HCT116 (cell line): ENCODE measurements around the gene CERK. TPM values are rescaled to one million over a fixed set of nuclear protein-coding genes. Genes with fewer than 3 reads are reported as not detected.

Experiments
- ATAC-seq: fragments of 200-7000 bp; cut with Tn5 transposase; 2 replicates; pipeline ENCODE4 v1.9.1; 2020; ENCODE audit warnings: mild to moderate bottlenecking, moderate library complexity
- BruUV-seq: library from RNA; stranded (reverse); fragments of 400-500 nt; replicated peaks from 2 replicates; lab custom pipeline; 2021; lab: Mats Ljungman, UMichigan
- CTCF ChIA-PET: fragments of 300-600 bp; sonication (Branson Sonifier 250); formaldehyde crosslinking; loops from one replicate; lab custom pipeline; 2021; ENCODE audit warnings: antibody characterized with exemption; lab: Charles Lee
- POLR2A ChIA-PET: fragments of 300-600, 350-600 bp; sonication (Branson Sonifier 250); formaldehyde crosslinking; loops from one replicate; lab custom pipeline; 2021; ENCODE audit warnings: antibody characterized with exemption; lab: Charles Lee
- RAD21 ChIA-PET, 2 experiments: fragments of 300-600 bp; sonication (Branson Sonifier 250); formaldehyde crosslinking; loops; one replicate each; lab custom pipeline; 2023; ENCODE audit warnings: low total read pairs in 2 of 2; ENCODE audit not compliant: uncharacterized antibody in 2 of 2, unreplicated experiment in 2 of 2, low non-redundant PET in 1 of 2; lab: Charles Lee
- DNase-seq: peaks from one replicate; pipeline ENCODE4 v3.0.0-alpha.2; 2010; ENCODE audit warnings: low read depth, low spot score
- H2AFZ ChIP-seq: fragments of 200-600 bp; shearing (Covaris generic), sonication (generic); 2 replicates; pipeline ENCODE4 v1.6.1; 2017; ENCODE audit warnings: low read depth, mixed run types, mixed read lengths, antibody characterized with exemption, low read length; ENCODE audit not compliant: poor library complexity, severe bottlenecking
- H3K27ac ChIP-seq: 2 replicates; pipeline ENCODE4 v1.5.1; 2012; ENCODE audit warnings: low read depth, low read length
- H3K27me3 ChIP-seq: fragments of 200-600 bp; sonication (generic); 2 replicates; pipeline ENCODE4 v1.6.1; 2016; ENCODE audit warnings: mixed run types, low read length, mixed read lengths; ENCODE audit not compliant: insufficient read depth
- H3K36me3 ChIP-seq, 2 experiments: fragments of 200-500 bp in 1 of 2; fragments of 200-600 bp in 1 of 2; sonication (Bioruptor generic) in 1 of 2; sonication (generic) in 1 of 2; 2 replicates each; pipeline versions ENCODE4 v1.5.1 to v1.6.1; 2014 to 2016; ENCODE audit warnings: low read length in 2 of 2, inconsistent platforms in 1 of 2, mixed read lengths in 1 of 2, mixed run types in 1 of 2; ENCODE audit not compliant: insufficient read depth in 2 of 2, control insufficient read depth in 1 of 2
- H3K4me1 ChIP-seq, 2 experiments: fragments of 200-600 bp in 1 of 2; sonication (generic) in 1 of 2; 2 replicates each; pipeline versions ENCODE4 v1.5.1 to v1.6.1; 2012 to 2017; ENCODE audit warnings: low read length in 2 of 2, inconsistent platforms in 1 of 2, mild to moderate bottlenecking in 1 of 2, mixed read lengths in 1 of 2, mixed run types in 1 of 2, moderate library complexity in 1 of 2; ENCODE audit not compliant: insufficient read depth in 2 of 2, control insufficient read depth in 1 of 2
- H3K4me2 ChIP-seq: fragments of 200-600 bp; sonication (generic); 2 replicates; pipeline ENCODE4 v1.6.1; 2017; ENCODE audit warnings: mixed run types, low read length, mixed read lengths
- H3K4me3 ChIP-seq, 2 experiments: fragments of 200-600 bp in 1 of 2; sonication (generic) in 1 of 2; replicated peaks in 1 of 2; 2 replicates each; pipeline ENCODE4 v1.5.1; 2011 to 2016; ENCODE audit warnings: low read length in 2 of 2, control low read depth in 1 of 2, low read depth in 1 of 2, mild to moderate bottlenecking in 1 of 2, mixed read lengths in 1 of 2, mixed run types in 1 of 2
- H3K79me2 ChIP-seq: fragments of 200-600 bp; sonication (generic); 2 replicates; pipeline ENCODE4 v1.6.1; 2017; ENCODE audit warnings: mild to moderate bottlenecking, mixed run types, low read length, moderate library complexity, mixed read lengths; ENCODE audit not compliant: insufficient read depth
- H3K9ac ChIP-seq: fragments of 200-600 bp; sonication (generic); 2 replicates; pipeline ENCODE4 v1.6.1; 2016; ENCODE audit warnings: low read length, mixed read lengths
- H3K9me2 ChIP-seq: fragments of 200-600 bp; sonication (generic), shearing (Covaris generic); 2 replicates; pipeline ENCODE4 v1.6.1; 2017; ENCODE audit warnings: mixed run types, mild to moderate bottlenecking, moderate library complexity; ENCODE audit not compliant: insufficient read depth
- H3K9me3 ChIP-seq, 2 experiments: fragments of 200-500 bp in 1 of 2; fragments of 200-600 bp in 1 of 2; sonication (Bioruptor generic) in 1 of 2; sonication (generic) in 1 of 2; 2 replicates each; pipeline ENCODE4 v1.6.1; 2014 to 2017; ENCODE audit warnings: low read length in 2 of 2, mixed read lengths in 2 of 2, inconsistent platforms in 1 of 2, low read depth in 1 of 2, mild to moderate bottlenecking in 1 of 2, mixed run types in 1 of 2, moderate library complexity in 1 of 2; ENCODE audit not compliant: control insufficient read depth in 1 of 2, insufficient read depth in 1 of 2
- H4K20me1 ChIP-seq: fragments of 200-600 bp; sonication (generic), shearing (Covaris generic); 2 replicates; pipeline ENCODE4 v1.6.1; 2017; ENCODE audit warnings: mixed run types, mild to moderate bottlenecking, moderate library complexity; ENCODE audit not compliant: insufficient read depth
- CBX3 ChIP-seq: IDR thresholded peaks from 2 replicates; pipeline ENCODE4 v1.6.1; 2012; ENCODE audit warnings: low read depth
- EGR1 ChIP-seq: IDR thresholded peaks from 2 replicates; pipeline ENCODE4 v1.6.1; 2012; ENCODE audit warnings: low read depth
- EZH2 ChIP-seq: fragments of 200-600 bp; sonication (generic); IDR thresholded peaks from 2 replicates; pipeline ENCODE4 v1.6.1; 2017; ENCODE audit warnings: antibody characterized with exemption, mixed run types
- EZH2phosphoT487 ChIP-seq: fragments of 200-600 bp; IDR thresholded peaks from 2 replicates; pipeline ENCODE4 v1.6.1; 2018; ENCODE audit warnings: antibody characterized with exemption, borderline replicate concordance
- FOSL1 ChIP-seq: IDR thresholded peaks from 2 replicates; pipeline ENCODE4 v1.6.1; 2012; ENCODE audit warnings: low read depth
- POLR2A ChIP-seq: IDR thresholded peaks from 2 replicates; pipeline ENCODE4 v1.7.0; 2011; ENCODE audit warnings: borderline replicate concordance; ENCODE audit not compliant: insufficient read depth, insufficient read length; ENCODE audit errors: extremely low read depth
- POLR2AphosphoS5 ChIP-seq: IDR thresholded peaks from 2 replicates; pipeline ENCODE4 v1.6.1; 2011; ENCODE audit warnings: mild to moderate bottlenecking, low read depth, low read length, moderate library complexity
- RAD21 ChIP-seq: IDR thresholded peaks from 2 replicates; pipeline ENCODE4 v1.6.1; 2012; ENCODE audit warnings: low read depth, mild to moderate bottlenecking
- SIN3A ChIP-seq: IDR thresholded peaks from 2 replicates; pipeline ENCODE4 v1.6.1; 2012; ENCODE audit warnings: low read depth
- SRF ChIP-seq: IDR thresholded peaks from 2 replicates; pipeline ENCODE4 v1.6.1; 2012; ENCODE audit warnings: low read depth
- TCF7L2 ChIP-seq: IDR thresholded peaks from 2 replicates; pipeline ENCODE4 v1.7.0; 2011; ENCODE audit warnings: borderline replicate concordance, inconsistent platforms; ENCODE audit not compliant: insufficient read depth, insufficient read length; ENCODE audit errors: extremely low read depth
- YY1 ChIP-seq: IDR thresholded peaks from 2 replicates; pipeline ENCODE4 v1.6.1; 2011; ENCODE audit warnings: low read length, low read depth, moderate library complexity, mild to moderate bottlenecking; ENCODE audit not compliant: insufficient replicate concordance; ENCODE audit errors: extremely low read depth
- ZFX ChIP-seq: fragments of 450-650 bp; IDR thresholded peaks from 2 replicates; pipeline ENCODE4 v1.6.1; 2017
- ZNF274 ChIP-seq: fragments of 200-500 bp; sonication (Bioruptor generic); IDR thresholded peaks from 2 replicates; pipeline ENCODE4 v1.6.1; 2014; ENCODE audit warnings: mild to moderate bottlenecking, low read depth, low read length, inconsistent platforms
- intact Hi-C: fragments of 100-400 bp; cut with micrococcal nuclease; formaldehyde crosslinking; loops from 2 replicates; pipeline ENCODE4 v1.10.0; 2022
- total RNA-seq: library from RNA; stranded (reverse); gene quantifications from one replicate; pipeline ENCODE4 v1.2.1, GENCODE V29; 2021; ENCODE audit not compliant: unreplicated experiment
- TF ChIP-seq, protein P1 (sequence below): IDR thresholded peaks from 2 replicates; pipeline ENCODE4 v1.6.1; 2012; ENCODE audit warnings: low read depth
- TF ChIP-seq, protein P2 (sequence below): IDR thresholded peaks from 2 replicates; pipeline ENCODE4 v1.6.1; 2012
- TF ChIP-seq, protein P3 (sequence below): IDR thresholded peaks from 2 replicates; pipeline ENCODE4 v1.6.1; 2012

CERK gene
- total RNA-seq, 1 experiment from 2014 or later: 35.0 TPM

DNA sequence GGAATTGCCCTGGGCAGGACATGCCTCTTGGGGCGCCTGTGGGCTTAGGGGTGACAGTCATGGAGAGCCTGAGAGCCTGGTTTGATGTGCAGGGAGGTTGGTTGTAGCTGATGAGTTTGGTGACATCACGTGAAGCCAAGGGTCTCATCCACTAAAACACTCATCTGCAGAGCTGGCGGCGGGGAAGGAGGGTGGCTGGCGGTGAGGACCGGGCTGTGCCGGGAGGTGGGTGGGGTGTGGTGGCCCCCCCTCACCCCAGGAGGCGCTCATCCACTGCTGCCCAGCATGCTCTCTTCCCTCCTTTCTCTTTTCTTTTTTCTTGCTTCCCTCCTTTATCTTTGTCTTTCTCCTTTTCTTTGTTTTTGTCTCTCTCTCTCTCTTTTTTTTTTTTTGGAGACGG lies 68.9 kb downstream of the CERK start:
- Histone ChIP-seq H3K27me3 (no peaks in the 10 kb centered on the region), H3K4me3 (no peak overlapping the region), H3K79me2 (no peaks in the 10 kb centered on the region), H4K20me1 (no peaks in the 10 kb centered on the region)
- ATAC-seq: no peak
- RAD21 ChIA-PET: no interaction called here
- TF ChIP-seq, protein P1, sequence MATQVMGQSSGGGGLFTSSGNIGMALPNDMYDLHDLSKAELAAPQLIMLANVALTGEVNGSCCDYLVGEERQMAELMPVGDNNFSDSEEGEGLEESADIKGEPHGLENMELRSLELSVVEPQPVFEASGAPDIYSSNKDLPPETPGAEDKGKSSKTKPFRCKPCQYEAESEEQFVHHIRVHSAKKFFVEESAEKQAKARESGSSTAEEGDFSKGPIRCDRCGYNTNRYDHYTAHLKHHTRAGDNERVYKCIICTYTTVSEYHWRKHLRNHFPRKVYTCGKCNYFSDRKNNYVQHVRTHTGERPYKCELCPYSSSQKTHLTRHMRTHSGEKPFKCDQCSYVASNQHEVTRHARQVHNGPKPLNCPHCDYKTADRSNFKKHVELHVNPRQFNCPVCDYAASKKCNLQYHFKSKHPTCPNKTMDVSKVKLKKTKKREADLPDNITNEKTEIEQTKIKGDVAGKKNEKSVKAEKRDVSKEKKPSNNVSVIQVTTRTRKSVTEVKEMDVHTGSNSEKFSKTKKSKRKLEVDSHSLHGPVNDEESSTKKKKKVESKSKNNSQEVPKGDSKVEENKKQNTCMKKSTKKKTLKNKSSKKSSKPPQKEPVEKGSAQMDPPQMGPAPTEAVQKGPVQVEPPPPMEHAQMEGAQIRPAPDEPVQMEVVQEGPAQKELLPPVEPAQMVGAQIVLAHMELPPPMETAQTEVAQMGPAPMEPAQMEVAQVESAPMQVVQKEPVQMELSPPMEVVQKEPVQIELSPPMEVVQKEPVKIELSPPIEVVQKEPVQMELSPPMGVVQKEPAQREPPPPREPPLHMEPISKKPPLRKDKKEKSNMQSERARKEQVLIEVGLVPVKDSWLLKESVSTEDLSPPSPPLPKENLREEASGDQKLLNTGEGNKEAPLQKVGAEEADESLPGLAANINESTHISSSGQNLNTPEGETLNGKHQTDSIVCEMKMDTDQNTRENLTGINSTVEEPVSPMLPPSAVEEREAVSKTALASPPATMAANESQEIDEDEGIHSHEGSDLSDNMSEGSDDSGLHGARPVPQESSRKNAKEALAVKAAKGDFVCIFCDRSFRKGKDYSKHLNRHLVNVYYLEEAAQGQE: no peak
- TF ChIP-seq RAD21: no peak
- TF ChIP-seq POLR2AphosphoS5: no peak
- no peak for TF ChIP-seq TCF7L2
- no peak for TF ChIP-seq FOSL1
- TF ChIP-seq YY1: no peak
- no peak for TF ChIP-seq POLR2A
- TF ChIP-seq, protein P2, sequence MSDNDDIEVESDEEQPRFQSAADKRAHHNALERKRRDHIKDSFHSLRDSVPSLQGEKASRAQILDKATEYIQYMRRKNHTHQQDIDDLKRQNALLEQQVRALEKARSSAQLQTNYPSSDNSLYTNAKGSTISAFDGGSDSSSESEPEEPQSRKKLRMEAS: no peak
- no peak for TF ChIP-seq EZH2phosphoT487
- no peak for TF ChIP-seq EZH2
- TF ChIP-seq SIN3A: no peak
- TF ChIP-seq EGR1: no peak
- no peak for TF ChIP-seq SRF
- TF ChIP-seq ZFX: no peak
- no peak for TF ChIP-seq ZNF274
- TF ChIP-seq CBX3: no peak
- TF ChIP-seq, protein P3, sequence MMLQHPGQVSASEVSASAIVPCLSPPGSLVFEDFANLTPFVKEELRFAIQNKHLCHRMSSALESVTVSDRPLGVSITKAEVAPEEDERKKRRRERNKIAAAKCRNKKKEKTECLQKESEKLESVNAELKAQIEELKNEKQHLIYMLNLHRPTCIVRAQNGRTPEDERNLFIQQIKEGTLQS: no peak
- TF ChIP-seq, all 23 proteins: peak for 0
- H2AFZ ChIP-seq: no peak overlapping the region
- ChIA-PET POLR2A (no interaction called here), CTCF (interaction anchor here (3.2 kb wide), 1 partner anchor 106 kb away, joined by 11 read pairs; no protein-coding TSS in a partner anchor)
- no peak overlapping the region for H3K27ac ChIP-seq
- H3K4me1 ChIP-seq: no peaks in the 10 kb centered on the region
- BruUV-seq: no TSS peak
- no peak overlapping the region for H3K9ac ChIP-seq
- DNase-seq: no peak
- H3K9me2 ChIP-seq: no peaks in the 10 kb centered on the region
- no peaks in the 10 kb centered on the region for H3K9me3 ChIP-seq
- H3K36me3 ChIP-seq: no peaks in the 10 kb centered on the region
- no peak overlapping the region for H3K4me2 ChIP-seq
- intact Hi-C loops: no loop called here
